GM21447 (cell line): Measurements from ENCODE around the gene F8.

Experiments
- ATAC-seq: cut with Tn5 transposase; IDR thresholded peaks from one replicate; pipeline ENCODE4 v1.9.1; 2021; ENCODE audit not compliant: unreplicated experiment

Gene F8

GRCh38 chrX:155022585-155022984, at the start of gene F8:
Gene F8, minus strand, starts transcription at chrX:155022723. Its CDS starts 171 bp downstream, at chrX:155022552.
- no peak for ATAC-seq

GRCh38 chrX:155071694-155072280, 49.3 kb upstream of the F8 start:
- peak; percentile 9 for ATAC-seq

GRCh38 chrX:155070975-155071693, 48.6 kb upstream of the F8 start, which contains the start of the genes BRCC3, CMC4 and MTCP1:
Gene BRCC3, plus strand, starts transcription at chrX:155071508. Its CDS starts 20 bp downstream, at chrX:155071528.
Gene CMC4, minus strand, starts transcription at chrX:155071136. Its CDS starts 7,113 bp downstream, at chrX:155064023.
Gene MTCP1, minus strand, starts transcription at chrX:155071136. Its CDS starts 5,126 bp downstream, at chrX:155066010.
- ATAC-seq = peak; percentile 84

DNA sequence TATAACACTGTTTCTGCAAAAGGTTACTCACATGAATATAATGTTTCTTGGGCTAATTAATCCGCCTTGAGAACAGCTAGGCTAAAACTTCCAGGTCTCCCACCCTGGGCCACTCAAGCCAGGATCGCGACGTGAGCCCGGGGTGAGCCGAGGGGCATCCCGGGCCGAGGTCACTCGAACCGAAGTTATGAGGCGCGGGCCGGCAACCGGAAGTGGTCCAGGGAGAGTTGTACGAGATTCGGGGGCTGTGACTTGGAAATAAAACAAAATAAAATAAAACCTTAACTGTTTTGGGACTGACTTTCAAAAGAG, 48.1 kb upstream of the F8 start:
- peak; percentile 23 for ATAC-seq

DNA sequence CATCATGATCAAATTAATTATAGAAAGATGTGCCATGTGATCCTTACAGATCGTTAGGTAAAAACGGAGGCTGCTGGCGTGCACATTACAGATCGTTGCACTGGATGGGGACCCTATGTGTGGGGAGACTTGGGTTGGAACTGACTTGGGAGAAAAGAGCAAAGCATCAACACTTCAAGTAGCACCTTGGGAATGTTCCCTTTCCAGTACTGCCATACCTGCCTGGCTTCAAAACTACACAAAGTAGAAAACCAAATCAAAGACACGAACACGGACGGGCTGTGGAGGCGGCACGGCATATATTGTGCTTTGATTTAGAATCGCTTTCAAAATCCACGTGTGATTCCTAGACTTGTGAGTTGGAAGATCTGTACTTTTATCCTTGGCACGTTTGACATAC, 47.5 kb upstream of the F8 start:
- ATAC-seq = no peak

DNA sequence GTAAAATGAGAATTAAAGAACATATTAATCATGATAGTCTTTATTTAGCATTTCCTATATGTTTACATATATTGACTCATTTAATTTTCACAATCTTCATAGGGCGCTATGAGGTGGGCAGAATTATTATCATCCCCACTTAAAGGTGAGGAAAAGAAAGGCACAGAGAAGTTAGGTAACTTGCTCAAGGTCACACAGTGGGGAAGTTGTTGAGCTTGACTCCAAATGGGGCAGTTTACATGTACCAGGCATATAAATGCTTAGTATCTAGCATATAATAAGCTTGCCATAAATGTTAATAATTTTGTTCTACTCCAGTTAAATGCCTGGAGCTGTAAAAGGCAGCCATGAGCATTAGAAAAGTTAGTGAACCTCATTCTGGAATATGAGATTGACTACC, 46.9 kb upstream of the F8 start:
- no peak for ATAC-seq

- ATAC-seq = no peak
These were observed 45.6 kb upstream of the F8 start for GRCh38 chrX:155068165-155068564.

- ATAC-seq = no peak
These were observed 42.7 kb upstream of the F8 start for GRCh38 chrX:155065035-155065734.

DNA sequence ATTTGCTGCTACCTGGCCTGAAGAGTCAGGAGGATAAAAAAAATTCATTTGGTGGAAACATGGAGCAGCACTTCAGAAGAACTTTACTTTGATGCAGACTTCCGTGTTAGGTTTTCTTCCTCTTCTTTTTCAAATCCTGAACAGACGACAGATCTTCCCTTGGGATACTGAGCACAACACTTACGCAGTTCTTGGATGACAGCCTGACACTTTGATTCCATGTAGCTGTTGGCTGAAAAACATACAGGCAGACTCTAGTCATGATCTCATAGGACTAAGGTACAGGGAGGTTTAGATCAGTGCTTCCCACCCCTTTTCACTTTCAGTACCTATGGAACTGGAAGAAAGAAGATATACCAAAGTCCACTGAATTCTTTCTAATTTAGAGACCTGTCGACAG, 39.2 kb upstream of the F8 start:
- ATAC-seq = no peak

- ATAC-seq = peak; percentile 92
These were observed 34.6 kb upstream of the F8 start for GRCh38 chrX:155056877-155057792.

GRCh38 chrX:155056471-155056870, 33.9 kb upstream of the F8 start:
- ATAC-seq = no peak

DNA sequence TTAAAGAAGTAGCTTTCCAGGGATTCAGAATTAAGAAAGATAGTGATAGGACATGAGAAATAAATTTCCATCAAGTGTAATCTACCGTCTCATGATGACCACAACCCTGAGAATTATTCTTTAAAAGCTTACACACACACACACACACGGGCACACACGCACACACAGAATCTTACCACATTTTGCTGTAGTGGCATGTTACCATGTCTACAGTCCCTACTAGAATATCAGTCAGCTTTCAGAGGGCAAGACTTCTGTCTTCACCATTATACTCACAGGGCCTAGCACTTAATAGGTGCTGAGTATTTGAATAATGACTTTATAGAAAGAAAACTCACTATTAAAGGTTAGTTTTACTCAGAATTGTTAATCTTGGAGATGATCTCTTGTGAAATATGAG, 33.0 kb upstream of the F8 start:
- ATAC-seq = no peak

DNA sequence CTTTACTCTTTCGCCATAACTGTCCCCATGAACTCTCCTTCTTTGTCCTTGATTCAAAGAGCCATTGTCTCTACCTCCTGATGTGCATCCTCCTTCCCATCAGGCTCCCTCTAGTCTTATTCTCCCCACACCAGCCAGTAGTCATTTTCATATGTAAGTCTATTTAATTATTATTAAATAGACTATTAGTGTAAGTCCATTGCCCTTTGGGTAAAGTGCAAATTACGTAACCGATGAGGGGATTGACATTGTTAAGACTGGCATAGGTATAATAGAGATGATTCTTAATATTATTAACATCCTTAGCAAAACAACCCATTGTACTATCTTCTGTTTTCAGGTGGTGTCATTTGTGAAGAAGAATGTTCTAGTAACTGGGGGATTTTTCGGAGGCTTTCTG, 31.7 kb upstream of the F8 start:
- no peak for ATAC-seq

GRCh38 chrX:155053656-155054055, 31.1 kb upstream of the F8 start:
- no peak for ATAC-seq

- ATAC-seq = no peak
These were observed 30.4 kb upstream of the F8 start for GRCh38 chrX:155052738-155053498.

- no peak for ATAC-seq
These were observed 26.6 kb upstream of the F8 start for GRCh38 chrX:155048977-155049619.

GRCh38 chrX:155046811-155047528, 24.4 kb upstream of the F8 start:
- no peak for ATAC-seq

- no peak for ATAC-seq
These were observed 23.7 kb upstream of the F8 start for GRCh38 chrX:155046129-155046810.

GRCh38 chrX:155035688-155036087, 13.2 kb upstream of the F8 start:
- ATAC-seq = no peak
